Measurements from ENCODE around the gene SIK3.

DNA sequence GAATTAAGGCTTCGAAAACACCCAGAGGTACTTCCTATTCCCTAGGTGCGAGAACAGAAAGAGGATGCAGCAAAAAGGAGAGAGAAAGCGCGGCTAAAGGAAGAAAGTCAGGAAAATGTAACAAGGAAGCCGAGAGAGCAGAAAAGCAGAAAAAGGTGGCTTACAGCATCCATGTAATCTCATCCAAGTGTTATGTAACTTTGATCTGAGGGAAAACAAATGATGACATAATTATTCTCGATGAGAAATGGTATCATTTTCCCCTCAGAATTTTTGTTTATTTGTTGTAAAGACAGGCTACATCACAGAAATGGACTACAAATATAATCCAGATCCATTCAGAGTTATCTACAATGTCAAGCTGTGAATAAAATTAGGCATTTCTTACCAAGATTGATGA lies 191.7 kb downstream of the SIK3 start:
- TF ChIP-seq, protein P1, sequence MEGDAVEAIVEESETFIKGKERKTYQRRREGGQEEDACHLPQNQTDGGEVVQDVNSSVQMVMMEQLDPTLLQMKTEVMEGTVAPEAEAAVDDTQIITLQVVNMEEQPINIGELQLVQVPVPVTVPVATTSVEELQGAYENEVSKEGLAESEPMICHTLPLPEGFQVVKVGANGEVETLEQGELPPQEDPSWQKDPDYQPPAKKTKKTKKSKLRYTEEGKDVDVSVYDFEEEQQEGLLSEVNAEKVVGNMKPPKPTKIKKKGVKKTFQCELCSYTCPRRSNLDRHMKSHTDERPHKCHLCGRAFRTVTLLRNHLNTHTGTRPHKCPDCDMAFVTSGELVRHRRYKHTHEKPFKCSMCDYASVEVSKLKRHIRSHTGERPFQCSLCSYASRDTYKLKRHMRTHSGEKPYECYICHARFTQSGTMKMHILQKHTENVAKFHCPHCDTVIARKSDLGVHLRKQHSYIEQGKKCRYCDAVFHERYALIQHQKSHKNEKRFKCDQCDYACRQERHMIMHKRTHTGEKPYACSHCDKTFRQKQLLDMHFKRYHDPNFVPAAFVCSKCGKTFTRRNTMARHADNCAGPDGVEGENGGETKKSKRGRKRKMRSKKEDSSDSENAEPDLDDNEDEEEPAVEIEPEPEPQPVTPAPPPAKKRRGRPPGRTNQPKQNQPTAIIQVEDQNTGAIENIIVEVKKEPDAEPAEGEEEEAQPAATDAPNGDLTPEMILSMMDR (IDR thresholded peaks at IDR 0.05) = no peak
- TF ChIP-seq POLR2A (IDR thresholded peaks at IDR 0.05) = no peak
